HEK293T (cell line): Measurements from ENCODE around the gene SYCN.

Source experiments
- CTBP1 ChIP-seq: fragments of 450-650 bp; IDR thresholded peaks from 2 replicates; pipeline ENCODE4 v1.6.1; 2016; ENCODE audit warnings: borderline replicate concordance
- ELF4 ChIP-seq: fragments of 450-650 bp; IDR thresholded peaks from 2 replicates; pipeline ENCODE4 v1.6.1; 2017; ENCODE audit warnings: antibody characterized with exemption
- FOXA1 ChIP-seq: fragments of 450-650 bp; IDR thresholded peaks from 2 replicates; pipeline ENCODE4 v1.6.1; 2016; ENCODE audit warnings: mild to moderate bottlenecking
- FOXK2 ChIP-seq: fragments of 450-650 bp; IDR thresholded peaks from 2 replicates; pipeline ENCODE4 v1.6.1; 2016; ENCODE audit warnings: mild to moderate bottlenecking
- FOXM1 ChIP-seq: fragments of 450-650 bp; IDR thresholded peaks from 2 replicates; pipeline ENCODE4 v1.6.1; 2017; ENCODE audit warnings: mild to moderate bottlenecking, borderline replicate concordance
- HDGF ChIP-seq: fragments of 450-650 bp; IDR thresholded peaks from 2 replicates; pipeline ENCODE4 v1.6.1; 2017; ENCODE audit warnings: antibody characterized with exemption, borderline replicate concordance
- L3MBTL2 ChIP-seq: fragments of 450-650 bp; conservative IDR thresholded peaks from 2 replicates; pipeline ENCODE4 v1.6.1; 2016; ENCODE audit warnings: mild to moderate bottlenecking
- NFRKB ChIP-seq: fragments of 450-650 bp; IDR thresholded peaks from 2 replicates; pipeline ENCODE4 v1.6.1; 2016; ENCODE audit warnings: mild to moderate bottlenecking, moderate library complexity
- SP1 ChIP-seq: fragments of 450-650 bp; IDR thresholded peaks from 2 replicates; pipeline ENCODE4 v1.6.1; 2017
- SUZ12 ChIP-seq: fragments of 450-650 bp; IDR thresholded peaks from 2 replicates; pipeline ENCODE4 v1.6.1; 2016; ENCODE audit warnings: mild to moderate bottlenecking
- TARDBP ChIP-seq: fragments of 450-650 bp; IDR thresholded peaks from 2 replicates; pipeline ENCODE4 v1.6.1; 2016

DNA sequence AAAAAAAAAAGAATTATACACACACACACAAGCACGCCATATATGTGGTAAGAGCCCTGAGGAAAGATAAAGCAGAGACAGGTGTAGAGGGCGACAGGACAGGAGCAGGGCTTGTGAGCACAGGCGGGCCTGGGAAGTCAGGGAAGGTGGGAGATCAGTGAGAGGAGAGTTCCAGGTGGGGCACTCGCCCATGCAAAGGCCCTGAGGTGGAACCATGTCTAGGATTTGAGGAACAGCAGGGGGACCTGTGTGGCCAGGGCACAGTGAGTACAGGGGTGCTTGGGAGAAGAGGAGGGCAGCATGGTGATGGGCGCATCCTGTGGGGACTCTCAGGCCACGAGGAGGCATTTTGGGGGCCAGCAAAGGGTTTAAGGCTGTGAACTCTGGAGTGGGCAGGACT lies 39.8 kb downstream of the SYCN start:
- no peak for TF ChIP-seq SUZ12
- no peak for TF ChIP-seq ELF4
- TF ChIP-seq NFRKB = no peak
- no peak for TF ChIP-seq FOXA1
- no peak for TF ChIP-seq HDGF
- no peak for TF ChIP-seq L3MBTL2
- no peak for TF ChIP-seq FOXK2
- no peak for TF ChIP-seq CTBP1
- no peak for TF ChIP-seq TARDBP
- TF ChIP-seq SP1 = no peak
- no peak for TF ChIP-seq FOXM1
